Upper lobe of right lung (tissue), 1 donor: ENCODE results near the gene NTF4. TPM values are rescaled to one million over a fixed set of nuclear protein-coding genes. Genes with fewer than 3 reads are reported as not detected.
A peak's percentile ranks its signal among the peaks of the same experiment; 100 is the strongest.
"Not testable (repeated sequence)": the region's sequence is repeated elsewhere in the genome, so short reads cannot be mapped to it uniquely, and the experiment has no call there.

ENCODE experiments used
- ATAC-seq: fragments of 200-7000 bp; cut with Tn5 transposase; one replicate; pipeline ENCODE4 v1.9.1; 2020; ENCODE audit warnings: mild to moderate bottlenecking, moderate library complexity
- DNase-seq: peaks from one replicate; pipeline ENCODE4 v3.0.0-alpha.2; 2020
- H3K27ac ChIP-seq: fragments of 200-600 bp; one replicate; pipeline ENCODE4 v1.8.0; 2022
- H3K27me3 ChIP-seq: fragments of 200-600 bp; one replicate; pipeline ENCODE4 v1.8.0; 2022; ENCODE audit warnings: mild to moderate bottlenecking
- H3K36me3 ChIP-seq: fragments of 200-600 bp; one replicate; pipeline ENCODE4 v1.8.0; 2022
- H3K4me1 ChIP-seq: fragments of 200-600 bp; one replicate; pipeline ENCODE4 v1.8.0; 2022
- H3K4me3 ChIP-seq: fragments of 200-600 bp; one replicate; pipeline ENCODE4 v1.8.0; 2022; ENCODE audit warnings: mild to moderate bottlenecking
- H3K9me3 ChIP-seq: fragments of 200-600 bp; one replicate; pipeline ENCODE4 v1.8.0; 2022
- CTCF ChIP-seq: fragments of 200-600 bp; IDR thresholded peaks from one replicate; pipeline ENCODE4 v1.8.0; 2022; ENCODE audit warnings: antibody characterized with exemption
- intact Hi-C: fragments of 100-400 bp; cut with DNase I; formaldehyde crosslinking; loops from one replicate; pipeline ENCODE4 v1.11.0; 2022
- total RNA-seq: library from RNA; stranded (reverse); fragmentation: NEBNext Ultra II Directional; extraction: Animal tissue kit (Norgen Biotek cat#: 25700); gene quantifications from one replicate; pipeline ENCODE4 v1.2.1, GENCODE V29; 2021
- donor health status: DM: no; HTN: yes; CAD: no; lungs with severe emphysema.

Gene NTF4
- total RNA-seq, 1 donor from 2014 or later, result 2.7 TPM

GRCh38 chr19:49058562-49058961 is 6.1 kb downstream of the NTF4 start:
- H3K4me1 ChIP-seq, result peaks cover 19% of the 10 kb centered on the region
- H3K36me3 ChIP-seq, result no peaks in the 10 kb centered on the region
- H3K4me3 ChIP-seq, result no peak overlapping the region
- no peaks in the 10 kb centered on the region for H3K9me3 ChIP-seq
- peaks cover 34% of the 10 kb centered on the region for H3K27me3 ChIP-seq
- no peak overlapping the region for H3K27ac ChIP-seq
- intact Hi-C loops, result no loop called here
- no peak for TF ChIP-seq CTCF
- DNase-seq (no peak), ATAC-seq (peak; percentile 3)

GRCh38 chr19:49057636-49058234 is 6.9 kb downstream of the NTF4 start, which contains the start of gene CGB7:
TSS of gene CGB7 (minus strand) at chr19:49057749. CDS start at chr19:49055375, 2,374 bp downstream.
- Histone ChIP-seq H3K27me3 (peaks cover 29% of the 10 kb centered on the region), H3K27ac (no peak within 1 kb of the TSS), H3K4me3 (peak within 1 kb of the TSS; percentile 63), H3K36me3 (no peaks in the 10 kb centered on the region), H3K9me3 (no peaks in the 10 kb centered on the region), H3K4me1 (peaks cover 19% of the 10 kb centered on the region)
- DNase-seq, result peak; percentile 87
- ATAC-seq, result peak; percentile 81
- intact Hi-C loops, result no loop called here
- no peak for TF ChIP-seq CTCF

GRCh38 chr19:49056902-49057596 is 7.6 kb downstream of the NTF4 start:
- H3K27ac ChIP-seq, DNase-seq, H3K9me3 ChIP-seq, intact Hi-C loops, H3K36me3 ChIP-seq: not testable (repeated sequence)
- peaks cover 19% of the 10 kb centered on the region for H3K4me1 ChIP-seq
- peak overlapping the region; percentile 63 for H3K4me3 ChIP-seq
- peaks cover 25% of the 10 kb centered on the region for H3K27me3 ChIP-seq
- ATAC-seq, result peak; percentile 3

GRCh38 chr19:49056101-49056901 is 8.3 kb downstream of the NTF4 start:
- H3K4me3 ChIP-seq, result peak overlapping the region; percentile 63
- DNase-seq (peak; percentile 82), ATAC-seq (peak; percentile 88)
- peak; percentile 37 for TF ChIP-seq CTCF
- intact Hi-C loops, result no loop called here
- H3K4me1 ChIP-seq, result peaks cover 19% of the 10 kb centered on the region
- H3K36me3 ChIP-seq, result no peaks in the 10 kb centered on the region
- H3K27ac ChIP-seq, result no peak overlapping the region
- H3K9me3 ChIP-seq, result no peaks in the 10 kb centered on the region
- peaks cover 19% of the 10 kb centered on the region for H3K27me3 ChIP-seq

- H3K9me3 ChIP-seq, H3K4me1 ChIP-seq, H3K36me3 ChIP-seq, H3K27ac ChIP-seq, H3K4me3 ChIP-seq, ATAC-seq, DNase-seq, intact Hi-C loops, H3K27me3 ChIP-seq: not testable (repeated sequence)
These were observed 14.1 kb downstream of the NTF4 start for GRCh38 chr19:49050376-49051033.

- H3K9me3 ChIP-seq, H3K36me3 ChIP-seq, H3K27me3 ChIP-seq, H3K27ac ChIP-seq, ATAC-seq, DNase-seq, H3K4me3 ChIP-seq, H3K4me1 ChIP-seq, intact Hi-C loops: not testable (repeated sequence)
These were observed 14.8 kb downstream of the NTF4 start for GRCh38 chr19:49049834-49050233.

- DNase-seq, H3K9me3 ChIP-seq, ATAC-seq, H3K4me3 ChIP-seq, intact Hi-C loops, H3K27me3 ChIP-seq, H3K27ac ChIP-seq, H3K36me3 ChIP-seq, H3K4me1 ChIP-seq: not testable (repeated sequence)
These were observed 15.6 kb downstream of the NTF4 start, which contains the start of gene CGB8 for GRCh38 chr19:49049011-49049410. TSS of gene CGB8 (minus strand) at chr19:49049111. CDS start at chr19:49048739, 372 bp downstream.

GRCh38 chr19:49043548-49043947 is 21.1 kb downstream of the NTF4 start, which contains the start of gene CGB5:
TSS of gene CGB5 (plus strand) at chr19:49043848. CDS start at chr19:49044210, 362 bp downstream.
- H3K36me3 ChIP-seq, ATAC-seq, H3K27me3 ChIP-seq, DNase-seq, intact Hi-C loops, H3K27ac ChIP-seq, H3K4me1 ChIP-seq, H3K9me3 ChIP-seq, H3K4me3 ChIP-seq: not testable (repeated sequence)

GRCh38 chr19:49042666-49043065 is 22.0 kb downstream of the NTF4 start:
- intact Hi-C loops, H3K27ac ChIP-seq, H3K36me3 ChIP-seq, H3K4me1 ChIP-seq, H3K27me3 ChIP-seq, H3K4me3 ChIP-seq, H3K9me3 ChIP-seq, ATAC-seq, DNase-seq: not testable (repeated sequence)
